GM21367 (cell line): ENCODE results near the gene METTL25.
A peak's percentile ranks its signal among the peaks of the same experiment; 100 is the strongest.

Experiments
- ATAC-seq: cut with Tn5 transposase; IDR thresholded peaks from one replicate; pipeline ENCODE4 v1.9.1; 2021; ENCODE audit not compliant: unreplicated experiment

Gene METTL25

DNA sequence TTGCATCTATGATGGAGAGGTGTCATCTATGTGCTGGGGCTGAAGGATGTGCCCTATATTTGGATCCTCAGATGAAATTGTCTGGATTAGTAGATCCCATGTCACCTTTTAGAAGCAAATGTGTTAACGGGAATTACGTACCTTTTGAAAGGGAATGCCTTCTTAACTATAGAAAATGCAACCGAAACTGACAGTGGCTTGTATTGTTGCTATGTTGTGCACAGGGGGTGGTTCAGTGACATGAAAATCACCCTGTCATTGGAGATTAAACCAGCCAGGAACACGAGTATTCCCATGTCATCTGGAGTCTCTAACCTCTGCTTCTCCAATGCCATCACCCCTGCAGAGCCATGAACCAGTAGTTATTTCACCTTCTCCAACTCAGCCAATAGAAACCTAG lies 110.2 kb downstream of the METTL25 start:
- no peak for ATAC-seq

DNA sequence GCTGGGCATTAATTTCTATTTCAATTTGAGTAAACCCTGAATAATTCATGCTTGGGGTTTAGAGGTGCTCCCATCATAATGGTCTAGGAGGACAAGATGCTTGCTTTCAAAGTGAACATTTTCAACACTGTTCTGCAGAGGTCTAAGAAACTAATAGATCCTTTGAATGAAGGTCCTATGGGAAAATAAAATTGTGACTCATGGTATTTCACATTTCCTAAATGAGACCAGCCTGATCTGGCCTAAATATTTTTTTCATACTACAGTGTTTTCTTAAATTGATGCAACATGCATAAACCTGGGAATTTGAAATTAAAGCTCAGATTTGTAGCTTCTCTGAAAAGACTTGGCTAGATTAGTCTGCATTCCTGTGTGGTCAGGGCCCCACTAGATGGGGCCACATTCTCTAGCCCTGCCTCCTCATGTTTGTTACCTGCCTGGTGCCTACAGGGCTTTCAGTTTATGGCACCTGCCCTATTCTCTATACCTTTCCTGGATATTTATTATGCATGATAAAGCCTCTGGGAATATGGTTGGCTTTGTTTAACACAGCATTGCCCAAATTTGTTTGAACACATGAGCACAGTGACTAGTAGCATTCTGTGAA lies 112.7 kb downstream of the METTL25 start:
- ATAC-seq: no peak

DNA sequence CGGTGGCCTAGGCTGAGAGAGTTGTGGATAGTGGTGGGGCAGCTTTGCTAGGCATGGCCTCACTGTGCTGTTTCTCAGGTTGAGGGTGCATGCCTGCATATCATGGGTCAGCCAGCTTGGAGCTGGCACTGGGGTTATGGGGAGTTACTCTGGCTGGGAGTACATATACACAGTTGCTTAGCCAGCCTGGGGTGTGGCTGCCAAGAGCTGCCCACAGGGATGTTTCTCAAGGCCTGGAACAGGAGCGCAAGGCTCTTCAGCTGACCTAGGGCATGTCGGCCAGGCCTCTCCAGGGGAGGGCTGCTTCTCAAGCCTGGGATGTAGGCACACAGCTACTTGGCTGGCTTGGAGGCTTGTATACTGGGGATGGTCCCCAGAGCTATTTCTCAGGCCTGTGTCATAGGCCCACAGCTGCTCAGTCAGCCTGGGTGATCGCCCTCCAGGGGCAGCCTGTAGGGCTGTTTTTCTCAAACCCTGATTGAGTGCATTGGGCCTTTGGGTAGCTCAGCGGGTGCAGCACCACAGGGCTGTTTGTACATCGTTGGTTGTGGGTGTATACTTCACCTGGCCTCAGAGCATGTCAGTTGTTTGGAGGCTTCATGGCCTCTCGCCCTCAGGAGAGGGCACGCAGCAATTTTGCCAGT lies 114.9 kb downstream of the METTL25 start:
- ATAC-seq: no peak

DNA sequence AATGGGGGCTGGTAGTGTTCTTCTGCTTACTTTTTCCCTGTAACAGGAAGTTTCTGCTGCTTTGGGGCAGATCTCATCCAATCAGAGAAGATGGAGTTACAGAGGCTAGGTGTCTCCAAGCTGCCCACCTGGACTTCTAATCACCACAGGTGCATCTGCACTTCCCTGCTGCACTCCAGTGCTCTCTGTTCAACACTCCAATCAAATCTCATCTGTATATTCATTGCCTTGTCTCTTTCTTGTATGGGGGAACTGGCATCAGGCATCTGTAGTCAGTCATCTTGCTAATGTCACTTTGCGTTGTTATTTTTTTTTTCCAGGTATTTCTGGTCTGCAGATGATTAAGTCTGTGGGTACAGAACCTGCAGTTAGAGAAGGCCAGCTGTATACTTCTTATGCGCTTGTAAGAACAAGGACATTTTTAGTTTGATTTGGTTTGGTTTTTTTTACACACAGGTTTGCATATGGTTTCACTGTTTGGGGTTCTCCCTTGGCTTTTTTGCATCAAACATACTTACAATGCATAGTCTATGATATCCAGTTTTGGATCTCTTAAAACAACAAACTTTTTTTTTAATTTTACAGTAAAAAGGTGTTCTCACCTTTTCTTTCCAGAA lies 116.0 kb downstream of the METTL25 start:
- ATAC-seq: peak; percentile 66

DNA sequence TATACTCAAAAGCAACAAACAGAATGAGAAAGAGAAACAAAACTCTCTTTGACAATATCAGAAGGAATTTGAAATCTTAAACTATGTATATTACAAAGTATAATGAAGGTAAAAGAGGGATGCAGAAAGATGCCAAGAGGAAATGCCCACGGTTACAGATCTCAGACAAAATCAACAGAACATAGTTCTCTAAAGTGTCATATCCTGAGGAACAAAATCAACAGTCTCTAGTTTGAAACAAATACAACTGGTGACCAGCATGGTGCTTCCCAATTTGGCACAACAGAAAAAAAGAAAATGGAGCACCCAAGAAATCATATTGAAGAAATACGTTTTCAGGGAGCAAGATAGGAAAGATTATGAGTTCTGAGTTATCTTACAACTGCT lies 116.5 kb downstream of the METTL25 start:
- peak; percentile 12 for ATAC-seq

DNA sequence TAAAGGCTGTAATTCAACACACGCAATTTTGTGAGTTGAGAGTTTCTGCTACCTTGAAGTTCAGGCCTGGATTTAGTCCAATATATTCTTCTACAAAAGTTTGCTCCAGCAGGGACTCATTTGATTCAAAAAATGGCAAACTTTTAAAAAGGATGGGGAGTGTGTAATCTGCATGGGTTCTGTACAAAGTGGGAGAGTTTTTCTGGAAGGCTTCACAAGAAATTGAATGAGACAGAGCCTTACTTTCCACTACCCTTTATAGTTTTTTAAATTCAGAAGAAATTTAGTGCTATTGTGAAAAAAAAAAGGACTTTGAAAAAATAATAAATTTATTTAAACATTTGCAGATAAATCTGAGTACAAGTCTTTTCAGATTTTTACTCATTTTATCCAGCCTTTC lies 116.9 kb downstream of the METTL25 start:
- no peak for ATAC-seq

DNA sequence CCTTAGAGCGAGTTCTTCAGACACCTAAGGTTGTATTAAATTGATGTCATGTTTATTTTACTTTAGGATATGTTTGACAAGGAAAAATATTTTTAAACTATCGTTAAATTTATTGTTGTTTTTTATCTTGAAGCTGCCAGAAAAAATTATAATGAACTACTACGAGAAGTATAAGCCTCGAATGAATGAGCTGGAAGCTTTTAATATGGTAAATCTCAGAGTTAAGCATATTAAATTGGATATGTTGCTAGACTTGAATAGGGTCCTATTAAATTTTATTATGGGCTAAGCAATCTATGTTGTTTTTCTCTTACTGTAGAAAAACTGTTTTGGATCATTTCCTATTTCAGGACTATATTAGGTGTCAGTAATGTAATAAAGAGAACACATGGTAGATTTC lies 118.2 kb downstream of the METTL25 start:
- ATAC-seq: no peak

DNA sequence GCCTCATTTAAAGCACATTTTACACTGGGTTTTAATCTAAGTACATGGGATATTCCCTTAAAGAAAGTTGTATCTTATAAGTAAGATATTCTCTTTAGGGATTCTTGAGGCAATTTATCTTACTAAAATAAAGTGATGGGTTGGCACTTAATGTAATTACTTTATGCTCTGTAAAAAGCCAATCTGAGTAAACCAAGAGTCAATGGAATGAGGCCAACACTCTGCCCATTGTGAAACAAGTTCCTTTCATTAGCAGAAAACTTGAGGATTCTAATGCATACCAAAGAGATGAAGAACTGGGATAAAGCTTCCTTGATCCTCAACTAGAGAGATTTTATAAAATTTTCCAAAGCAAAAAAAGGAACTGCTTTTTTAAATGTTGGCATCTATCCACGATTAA lies 121.2 kb downstream of the METTL25 start:
- no peak for ATAC-seq

DNA sequence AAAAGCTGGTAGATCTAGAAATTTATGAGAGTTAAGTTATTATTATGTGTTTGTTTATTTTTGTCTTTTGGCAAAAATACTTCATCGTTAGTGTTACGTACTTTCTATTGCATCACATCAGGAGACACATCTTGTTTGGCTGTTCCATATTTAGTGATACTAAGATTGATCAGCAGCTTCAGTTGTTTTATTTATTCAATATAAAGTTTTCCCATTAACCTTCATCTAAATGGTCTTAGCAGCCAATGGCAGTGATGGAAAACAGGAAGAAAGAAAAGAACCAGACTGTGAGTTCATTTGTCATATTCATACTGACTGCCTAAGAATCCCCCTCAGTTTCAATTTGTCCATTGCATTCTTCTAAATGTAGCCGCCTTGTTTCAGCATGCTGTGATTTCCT lies 122.3 kb downstream of the METTL25 start:
- no peak for ATAC-seq

DNA sequence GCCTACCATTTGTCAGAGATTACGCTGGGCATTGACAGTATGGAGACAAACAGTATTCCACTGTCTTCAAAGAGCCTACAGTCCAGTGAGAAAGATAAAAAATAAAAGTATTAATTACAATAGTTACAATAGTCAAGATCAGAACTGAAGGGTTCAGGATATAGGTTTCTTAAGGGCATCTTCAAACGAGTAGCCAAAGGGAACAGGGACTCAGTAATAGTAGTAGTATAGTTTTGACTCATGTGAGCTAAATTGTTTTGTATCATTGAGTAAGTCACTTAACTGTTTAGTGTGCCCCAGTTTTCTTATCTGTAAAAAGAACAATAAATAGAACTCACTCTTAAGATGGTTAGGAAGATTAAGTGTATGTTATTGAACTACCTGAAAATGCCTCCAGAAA lies 123.6 kb downstream of the METTL25 start:
- no peak for ATAC-seq

DNA sequence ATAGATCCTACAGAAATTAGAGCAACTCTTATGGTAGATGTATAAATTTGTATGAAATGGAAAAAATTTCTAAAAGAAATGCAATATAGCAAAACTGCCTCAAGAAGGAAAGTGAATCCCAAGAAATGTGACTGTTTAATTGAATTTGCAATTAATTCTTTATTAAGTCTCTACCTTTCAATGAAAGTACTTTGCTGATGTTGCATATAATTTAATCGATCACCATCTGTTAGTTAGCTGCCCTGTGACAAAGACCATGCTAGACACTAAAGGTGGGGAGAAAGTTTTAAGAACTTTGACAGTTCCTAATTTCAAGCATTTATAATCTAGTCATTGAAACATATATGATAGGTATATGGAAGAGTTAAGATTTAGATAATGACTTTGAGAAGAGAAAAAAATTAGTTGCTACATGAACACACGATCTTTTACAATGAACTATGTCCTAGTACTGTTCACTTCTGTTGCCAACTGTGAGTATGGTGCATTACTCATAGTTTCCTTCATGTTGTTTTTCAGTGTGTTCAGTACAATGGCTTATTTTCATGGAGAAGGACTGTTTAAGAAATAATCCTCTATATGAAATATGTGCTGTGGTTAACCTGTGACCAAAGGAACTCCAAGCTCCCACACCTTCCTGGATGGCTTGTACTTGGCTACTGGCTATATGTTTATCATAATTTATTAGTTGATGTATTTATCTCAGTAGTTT lies 128.4 kb downstream of the METTL25 start:
- no peak for ATAC-seq

DNA sequence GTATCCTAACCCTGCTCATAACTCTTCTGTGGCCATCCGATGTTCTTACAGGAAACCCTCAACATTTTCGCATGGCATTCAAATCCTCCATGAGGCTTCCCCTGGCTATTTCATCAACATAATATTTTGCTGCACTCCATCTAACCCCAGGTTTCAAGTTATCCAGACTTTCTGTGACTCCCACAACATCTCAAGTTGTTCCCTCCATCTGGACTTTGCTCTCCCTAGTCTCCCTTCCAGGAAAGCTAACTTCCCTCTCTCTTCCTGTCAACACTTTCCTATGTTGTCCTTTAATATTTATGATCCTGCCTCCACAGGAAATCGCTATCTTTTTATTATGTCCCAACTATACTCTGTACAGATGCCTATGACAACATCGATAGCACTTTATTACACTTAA lies 146.1 kb downstream of the METTL25 start:
- ATAC-seq: no peak

DNA sequence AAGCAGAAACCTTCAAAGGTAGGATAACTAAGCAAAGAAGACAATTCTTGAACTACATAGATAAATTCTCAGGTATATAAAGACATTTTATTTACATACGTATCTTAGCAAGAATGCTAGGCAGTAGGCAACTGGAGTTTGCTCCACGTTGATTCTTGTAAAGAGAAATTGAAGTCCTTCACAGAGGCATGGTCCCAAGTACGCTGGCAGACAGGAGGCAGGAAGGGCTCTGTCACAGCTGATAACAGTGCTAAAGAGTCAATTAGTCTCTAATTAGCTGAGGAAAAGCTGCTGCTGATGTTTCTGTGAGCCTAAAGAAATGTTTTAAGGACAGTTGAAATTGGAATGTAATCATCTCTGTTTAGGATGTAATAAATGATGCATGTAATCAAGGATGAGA lies 146.8 kb downstream of the METTL25 start:
- ATAC-seq: no peak

DNA sequence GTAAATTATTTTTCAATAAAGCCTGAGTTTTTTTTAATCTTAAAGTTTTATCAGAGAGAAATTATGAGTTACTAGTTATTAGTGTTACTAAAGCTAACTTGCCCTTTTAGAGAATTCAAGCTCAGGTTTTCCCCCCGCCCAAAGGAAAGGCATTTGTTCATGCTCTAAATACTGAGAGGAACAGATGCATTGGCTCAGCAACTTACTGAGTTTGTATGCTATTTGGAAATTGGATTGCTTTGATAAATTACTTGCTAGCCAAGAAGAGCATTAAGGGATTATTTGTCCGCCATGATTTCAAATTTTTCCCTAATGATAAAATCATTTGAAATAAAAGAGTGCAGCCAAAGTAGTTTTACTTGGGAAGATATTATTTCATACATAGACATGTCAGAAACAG lies 149.4 kb downstream of the METTL25 start:
- no peak for ATAC-seq

DNA sequence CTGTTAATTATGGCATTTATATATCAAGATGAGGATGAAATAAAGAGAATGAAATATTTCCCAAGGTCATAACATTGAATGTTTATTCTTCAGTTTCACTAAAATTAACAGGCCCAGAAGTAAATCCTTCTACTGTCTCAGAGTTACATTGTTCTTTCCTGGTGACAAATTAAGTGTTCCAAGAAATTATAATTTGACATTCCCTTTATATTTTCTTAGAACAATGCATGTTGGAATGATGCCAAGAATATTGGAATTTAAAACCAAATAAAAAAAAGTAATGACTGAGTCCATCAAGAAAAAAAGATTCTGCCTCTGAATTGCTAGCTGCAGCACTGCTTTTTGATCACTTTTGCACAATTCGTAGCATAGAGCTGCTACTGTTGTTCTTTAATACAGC lies 152.1 kb downstream of the METTL25 start:
- no peak for ATAC-seq

DNA sequence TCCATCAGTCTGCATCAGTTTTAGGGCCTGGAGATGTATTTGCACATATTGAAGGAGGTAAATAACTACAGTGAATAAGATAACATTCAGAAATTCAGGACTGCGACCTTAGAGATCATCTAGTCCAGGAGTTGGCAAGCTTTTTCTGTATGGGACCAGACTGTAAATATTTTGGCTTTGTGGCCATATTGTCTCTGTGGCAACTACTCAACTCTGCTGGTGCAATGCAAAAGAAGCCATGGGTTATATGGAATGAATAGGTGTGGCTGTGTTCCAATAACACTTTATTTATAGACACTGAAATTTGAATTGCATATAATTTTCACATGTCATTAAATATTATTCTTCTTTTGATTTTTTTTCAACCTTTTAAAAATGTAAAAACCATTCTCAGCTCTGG lies 156.6 kb downstream of the METTL25 start:
- no peak for ATAC-seq

DNA sequence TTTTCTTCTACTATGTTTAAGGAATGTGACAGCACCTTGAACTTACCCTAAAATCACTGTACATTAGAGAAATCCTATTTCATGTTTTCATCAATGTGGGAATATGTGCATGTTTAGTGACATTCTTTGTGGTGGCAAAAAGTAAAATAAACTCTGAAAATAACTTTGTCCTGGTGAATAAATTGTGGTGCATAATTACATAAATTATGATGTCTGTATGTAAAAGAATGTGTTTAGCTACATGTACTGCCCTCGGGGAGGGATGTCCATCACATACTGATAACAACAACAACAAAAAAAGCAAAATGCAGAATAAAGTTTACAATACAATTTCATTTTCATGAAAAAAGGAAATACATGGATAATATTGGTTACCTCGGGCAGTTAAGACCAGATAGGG lies 157.3 kb downstream of the METTL25 start:
- ATAC-seq: no peak

DNA sequence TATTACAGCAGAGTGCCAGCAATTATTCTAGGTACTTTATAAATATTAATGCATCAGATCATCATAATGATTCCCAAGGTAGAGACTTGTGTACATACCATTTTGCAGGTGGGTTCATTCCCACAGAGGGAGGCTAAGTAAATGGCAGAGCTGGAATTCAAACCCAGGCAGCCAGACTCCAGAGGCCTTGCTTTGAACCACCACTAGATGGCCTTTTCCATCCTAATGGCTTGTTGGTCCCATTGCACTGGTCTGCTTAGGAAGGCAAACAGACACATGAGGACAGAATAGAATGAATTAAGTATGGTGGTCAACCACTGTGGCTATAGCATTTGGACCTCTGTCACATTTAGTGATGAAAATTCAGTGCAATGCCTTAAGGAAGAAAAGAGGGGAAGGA lies 158.7 kb downstream of the METTL25 start:
- peak; percentile 88 for ATAC-seq

DNA sequence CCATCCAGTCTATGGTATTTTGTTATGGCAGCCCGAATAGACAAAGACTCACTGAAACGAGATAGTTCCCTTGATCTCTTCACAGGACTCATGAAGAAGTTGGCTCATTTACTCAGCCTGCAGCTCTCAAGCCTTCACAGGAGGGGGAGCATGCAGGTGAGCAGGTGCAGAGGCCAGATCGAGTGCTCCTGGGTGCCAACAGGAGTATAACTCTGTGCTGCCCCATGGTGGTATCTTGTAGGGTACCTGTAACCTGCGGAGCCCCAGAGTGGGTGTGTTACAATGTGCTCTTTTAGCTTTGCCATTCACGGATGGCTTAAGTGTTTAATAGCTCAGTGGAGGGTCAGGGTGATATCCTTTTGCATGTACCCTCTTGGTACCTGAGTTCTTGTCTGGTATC lies 159.5 kb downstream of the METTL25 start:
- no peak for ATAC-seq

DNA sequence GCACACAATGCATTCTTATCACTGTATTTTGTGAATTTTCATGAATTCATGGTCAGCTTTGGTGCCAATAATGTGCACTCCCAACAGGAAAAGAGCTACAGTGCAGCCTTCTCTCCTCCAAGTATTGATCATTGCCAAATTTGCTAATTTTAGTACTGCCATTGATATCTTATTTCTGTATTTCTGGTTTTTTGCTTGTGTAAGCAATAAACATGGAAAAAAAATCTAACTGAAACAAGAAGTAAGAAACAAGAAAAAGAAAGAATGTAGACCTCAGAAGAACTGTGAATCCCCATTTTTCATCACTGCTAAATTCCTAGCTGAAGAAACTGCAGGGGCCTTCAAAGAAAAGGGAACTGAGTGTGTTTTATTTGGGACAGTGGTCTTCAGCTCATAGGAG lies 161.2 kb downstream of the METTL25 start:
- no peak for ATAC-seq

DNA sequence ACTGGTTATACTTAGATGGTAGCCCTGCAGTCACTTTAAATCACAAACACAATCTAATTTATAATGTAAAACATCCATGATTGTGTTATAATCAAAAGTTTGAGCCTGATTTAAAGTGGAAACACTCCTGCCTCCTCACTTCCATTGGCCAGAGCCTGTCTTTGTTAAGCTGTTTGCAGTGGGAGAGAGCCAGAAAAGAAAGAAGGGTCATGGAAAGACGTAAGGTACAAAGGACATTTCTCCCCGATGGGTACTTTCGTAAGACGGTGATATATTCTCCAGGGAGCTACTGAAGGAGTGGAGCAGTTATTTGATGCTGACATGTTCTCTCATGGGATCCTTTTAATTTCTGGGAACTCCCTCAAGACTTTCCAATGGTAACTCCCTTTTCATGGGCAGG lies 164.0 kb downstream of the METTL25 start:
- ATAC-seq: no peak

DNA sequence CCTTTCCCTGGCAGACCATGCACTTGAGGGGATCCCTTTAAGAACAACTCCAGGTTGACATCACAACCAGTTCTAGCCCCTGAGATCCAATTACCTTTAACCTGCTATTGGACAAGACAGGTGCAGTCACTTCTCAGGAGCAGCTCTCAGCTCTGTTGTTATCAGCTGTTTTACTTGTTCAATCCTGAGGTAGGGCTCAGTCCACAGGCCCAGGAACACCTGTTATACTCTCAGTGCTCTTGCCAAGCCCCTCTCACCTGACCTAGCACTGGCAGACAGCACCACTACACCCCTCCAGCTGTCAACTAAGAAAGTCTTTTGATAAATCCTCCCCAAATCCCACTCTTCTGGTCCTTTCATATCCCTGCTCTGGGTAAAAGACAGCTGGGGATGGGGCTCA lies 164.4 kb downstream of the METTL25 start:
- ATAC-seq: no peak
